ENCODE data around the gene MAPK7. TPM values are rescaled to one million over a fixed set of nuclear protein-coding genes. Genes with fewer than 3 reads are reported as not detected.

MAPK7 gene
- total RNA-seq, 2 donors from 2014 or later = 36.6 to 37.9 TPM

DNA sequence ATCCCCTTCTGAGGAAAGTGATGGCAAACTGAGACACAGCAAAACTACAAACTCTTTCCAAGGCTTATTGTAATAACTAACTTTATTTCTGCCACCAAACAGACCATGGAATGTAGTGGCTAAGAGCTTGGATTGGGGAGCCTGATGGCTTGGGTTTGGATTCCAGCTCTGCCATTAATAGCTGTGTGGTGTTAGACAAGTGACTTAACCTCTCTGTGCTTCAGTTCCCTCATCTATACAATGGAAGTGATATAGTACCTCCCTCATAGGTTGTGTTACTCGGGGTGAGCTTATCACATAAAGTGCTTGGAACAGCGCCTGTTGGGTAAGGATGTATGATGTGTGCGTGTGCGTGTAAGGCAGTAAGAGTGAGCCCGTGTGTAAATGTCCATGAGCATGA is 26.8 kb downstream of the MAPK7 start:
- no peaks in the 10 kb centered on the region for H3K27me3 ChIP-seq
- intact Hi-C loops (cut with DNase I) = no loop called here
- H3K9ac ChIP-seq (ENCODE audit: low read depth in 2 of 2, low read length in 2 of 2) = no peak overlapping the region
- peaks cover 12% of the 10 kb centered on the region for H3K4me1 ChIP-seq
- no peak for DNase-seq
- H3K9me3 ChIP-seq = no peaks in the 10 kb centered on the region
- TF ChIP-seq, protein P1, sequence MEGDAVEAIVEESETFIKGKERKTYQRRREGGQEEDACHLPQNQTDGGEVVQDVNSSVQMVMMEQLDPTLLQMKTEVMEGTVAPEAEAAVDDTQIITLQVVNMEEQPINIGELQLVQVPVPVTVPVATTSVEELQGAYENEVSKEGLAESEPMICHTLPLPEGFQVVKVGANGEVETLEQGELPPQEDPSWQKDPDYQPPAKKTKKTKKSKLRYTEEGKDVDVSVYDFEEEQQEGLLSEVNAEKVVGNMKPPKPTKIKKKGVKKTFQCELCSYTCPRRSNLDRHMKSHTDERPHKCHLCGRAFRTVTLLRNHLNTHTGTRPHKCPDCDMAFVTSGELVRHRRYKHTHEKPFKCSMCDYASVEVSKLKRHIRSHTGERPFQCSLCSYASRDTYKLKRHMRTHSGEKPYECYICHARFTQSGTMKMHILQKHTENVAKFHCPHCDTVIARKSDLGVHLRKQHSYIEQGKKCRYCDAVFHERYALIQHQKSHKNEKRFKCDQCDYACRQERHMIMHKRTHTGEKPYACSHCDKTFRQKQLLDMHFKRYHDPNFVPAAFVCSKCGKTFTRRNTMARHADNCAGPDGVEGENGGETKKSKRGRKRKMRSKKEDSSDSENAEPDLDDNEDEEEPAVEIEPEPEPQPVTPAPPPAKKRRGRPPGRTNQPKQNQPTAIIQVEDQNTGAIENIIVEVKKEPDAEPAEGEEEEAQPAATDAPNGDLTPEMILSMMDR (IDR thresholded peaks at IDR 0.05) = no peak
- no peaks in the 10 kb centered on the region for H3K36me3 ChIP-seq
- H3K4me3 ChIP-seq = no peak overlapping the region
- no peak overlapping the region for H3K27ac ChIP-seq

GRCh38 chr17:19407601-19408345 is 29.5 kb downstream of the MAPK7 start:
- H3K4me1 ChIP-seq = no peaks in the 10 kb centered on the region
- intact Hi-C loops (cut with DNase I) = no loop called here
- no peak overlapping the region for H3K4me3 ChIP-seq
- no peaks in the 10 kb centered on the region for H3K36me3 ChIP-seq
- TF ChIP-seq, protein P1 (IDR thresholded peaks at IDR 0.05) = no peak
- no peak overlapping the region for H3K9ac ChIP-seq (ENCODE audit: low read depth in 2 of 2, low read length in 2 of 2)
- no peak for DNase-seq
- H3K27me3 ChIP-seq = no peaks in the 10 kb centered on the region
- no peak overlapping the region for H3K27ac ChIP-seq
- H3K9me3 ChIP-seq = no peaks in the 10 kb centered on the region

DNA sequence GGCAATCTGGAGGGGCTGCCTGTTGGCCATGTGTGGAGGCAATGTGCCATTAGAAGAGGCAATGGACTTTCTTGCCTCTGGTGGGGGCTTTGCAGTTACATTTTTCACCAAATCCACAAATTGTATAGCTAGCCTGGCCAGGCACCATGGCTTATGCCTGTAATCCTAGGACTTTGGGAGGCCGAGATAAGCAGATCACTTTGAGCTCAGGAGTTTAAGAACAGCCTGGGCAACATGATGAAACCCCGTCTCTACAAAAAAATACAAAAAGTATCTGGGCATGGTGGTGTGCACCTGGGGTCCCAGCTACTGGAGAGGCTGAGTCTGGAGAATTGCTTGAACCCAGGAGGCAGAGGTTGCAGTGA is 30.0 kb downstream of the MAPK7 start:
- no peak overlapping the region for H3K9ac ChIP-seq (ENCODE audit: low read depth in 2 of 2, low read length in 2 of 2)
- no peak overlapping the region for H3K4me3 ChIP-seq
- no peaks in the 10 kb centered on the region for H3K9me3 ChIP-seq
- no peak overlapping the region for H3K27ac ChIP-seq
- DNase-seq = no peak
- intact Hi-C loops (cut with DNase I) = no loop called here
- H3K4me1 ChIP-seq = no peaks in the 10 kb centered on the region
- no peaks in the 10 kb centered on the region for H3K36me3 ChIP-seq
- no peaks in the 10 kb centered on the region for H3K27me3 ChIP-seq
- TF ChIP-seq, protein P1 (IDR thresholded peaks at IDR 0.05) = no peak

GRCh38 chr17:19409066-19409465 is 30.8 kb downstream of the MAPK7 start:
- no peaks in the 10 kb centered on the region for H3K9me3 ChIP-seq
- H3K36me3 ChIP-seq = no peaks in the 10 kb centered on the region
- no peak for DNase-seq
- intact Hi-C loops (cut with DNase I) = no loop called here
- TF ChIP-seq, protein P1 (IDR thresholded peaks at IDR 0.05) = no peak
- no peak overlapping the region for H3K9ac ChIP-seq (ENCODE audit: low read depth in 2 of 2, low read length in 2 of 2)
- no peak overlapping the region for H3K27ac ChIP-seq
- H3K4me3 ChIP-seq = no peak overlapping the region
- H3K27me3 ChIP-seq = no peaks in the 10 kb centered on the region
- no peaks in the 10 kb centered on the region for H3K4me1 ChIP-seq

DNA sequence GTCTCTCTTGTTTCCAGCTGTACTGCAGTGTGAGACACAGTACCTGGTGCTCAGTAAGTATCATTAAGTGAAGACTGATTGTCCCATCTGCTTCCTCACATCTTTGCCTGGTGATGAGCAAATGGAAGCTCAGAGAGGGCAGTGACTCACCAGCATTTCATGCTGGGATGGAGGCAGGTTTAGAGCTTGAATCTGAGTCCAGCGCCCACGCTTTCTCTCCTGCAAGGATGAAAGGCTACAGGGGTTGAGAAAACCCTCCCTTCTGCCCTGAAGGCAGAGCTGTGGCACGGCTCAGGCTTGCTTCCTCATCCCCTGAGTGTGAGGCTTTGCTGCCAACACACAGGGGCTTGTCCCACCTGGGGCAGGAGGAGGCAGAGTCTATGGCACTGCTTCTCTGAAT is 31.2 kb downstream of the MAPK7 start:
- H3K27ac ChIP-seq = no peak overlapping the region
- H3K9ac ChIP-seq (ENCODE audit: low read depth in 2 of 2, low read length in 2 of 2) = no peak overlapping the region
- intact Hi-C loops (cut with DNase I) = no loop called here
- H3K27me3 ChIP-seq = no peaks in the 10 kb centered on the region
- no peaks in the 10 kb centered on the region for H3K9me3 ChIP-seq
- no peaks in the 10 kb centered on the region for H3K4me1 ChIP-seq
- H3K4me3 ChIP-seq = no peak overlapping the region
- no peaks in the 10 kb centered on the region for H3K36me3 ChIP-seq
- TF ChIP-seq, protein P1 (IDR thresholded peaks at IDR 0.05) = no peak
- no peak for DNase-seq
